Naive thymus-derived CD8-positive, alpha-beta T cell (primary cell): ENCODE measurements around the gene PBX3. TPM values are rescaled to one million over a fixed set of nuclear protein-coding genes. Genes with fewer than 3 reads are reported as not detected.

Source experiments
- ATAC-seq, 2 donors: fragments of 150-1000 bp; cut with Tn5 transposase in 1 of 2; sonication (Bioruptor Pico), chemical (Tn5 transposase) in 1 of 2; 1 replicate in 1 of 2; 2 replicates in 1 of 2; pipeline ENCODE4 v1.10.0; 2021; ENCODE audit warnings: mild to moderate bottlenecking in 2 of 2, moderate library complexity in 2 of 2
- POLR2A ChIA-PET: fragments of 350-600 bp; sonication (Branson Sonifier 250); formaldehyde crosslinking; loops from one replicate; lab custom pipeline; 2021; ENCODE audit warnings: antibody characterized with exemption; lab: Charles Lee
- DNase-seq, 10 donors: peaks; one replicate each; pipeline versions ENCODE4 v3.0.0 to v3.0.0-alpha.2; 2020 to 2022
- H3K27ac Mint-ChIP-seq, 10 donors: one replicate each; pipeline ENCODE4 v1.8.0; 2020 to 2022; ENCODE audit warnings: mild to moderate bottlenecking in 10 of 10, mixed read lengths in 10 of 10, moderate library complexity in 4 of 10, inconsistent platforms in 1 of 10
- H3K27me3 Mint-ChIP-seq, 5 donors: one replicate each; pipeline ENCODE4 v1.8.0; 2021 to 2022; ENCODE audit warnings: mixed read lengths in 5 of 5
- H3K36me3 Mint-ChIP-seq, 3 donors: one replicate each; pipeline ENCODE4 v1.8.0; 2020 to 2022; ENCODE audit warnings: mixed read lengths in 3 of 3, mild to moderate bottlenecking in 2 of 3, inconsistent platforms in 1 of 3
- H3K4me1 Mint-ChIP-seq, 4 donors: one replicate each; pipeline ENCODE4 v1.8.0; 2021 to 2022; ENCODE audit warnings: mixed read lengths in 4 of 4
- H3K4me3 Mint-ChIP-seq, 10 donors: one replicate each; pipeline ENCODE4 v1.8.0; 2020 to 2022; ENCODE audit warnings: mild to moderate bottlenecking in 10 of 10, mixed read lengths in 10 of 10, moderate library complexity in 6 of 10, inconsistent platforms in 1 of 10
- H3K9me3 Mint-ChIP-seq, 9 donors: one replicate each; pipeline ENCODE4 v1.8.0; 2020 to 2022; ENCODE audit warnings: mixed read lengths in 9 of 9, mild to moderate bottlenecking in 3 of 9, inconsistent platforms in 1 of 9, moderate library complexity in 1 of 9
- polyA plus RNA-seq, 3 donors: library from polyadenylated mRNA; unstranded; fragments of 300-500 nt; fragmentation: Illumina TruSeq; gene quantifications; one replicate each; pipeline ENCODE4 v1.2.3, GENCODE V29; 2021
- total RNA-seq, 8 experiments: library from RNA in 2 of 8; stranded (reverse) in 2 of 8; gene quantifications; one replicate each; pipeline ENCODE4 v1.2.3 and lab custom pipeline; 2021 to 2026

Gene PBX3
- total and polyA plus RNA-seq, 5 experiments from 2014 or later: 2.9 to 27.5 (median 4.2) TPM

- H3K36me3 Mint-ChIP-seq: peaks cover 0 to 3% (median 0%) of the 10 kb centered on the region in 3 donors
- DNase-seq: no peak
- no peak for ATAC-seq
- H3K27ac Mint-ChIP-seq: no peak overlapping the region
- no peaks in the 10 kb centered on the region for H3K9me3 Mint-ChIP-seq
- POLR2A ChIA-PET: no interaction called here
- H3K4me3 Mint-ChIP-seq: no peak overlapping the region
- H3K27me3 Mint-ChIP-seq: no peaks in the 10 kb centered on the region
- H3K4me1 Mint-ChIP-seq: peaks cover 15 to 33% (median 21%) of the 10 kb centered on the region in 4 donors
Measured at GRCh38 chr9:125839317-125839716, 92.1 kb downstream of the PBX3 start.

DNA sequence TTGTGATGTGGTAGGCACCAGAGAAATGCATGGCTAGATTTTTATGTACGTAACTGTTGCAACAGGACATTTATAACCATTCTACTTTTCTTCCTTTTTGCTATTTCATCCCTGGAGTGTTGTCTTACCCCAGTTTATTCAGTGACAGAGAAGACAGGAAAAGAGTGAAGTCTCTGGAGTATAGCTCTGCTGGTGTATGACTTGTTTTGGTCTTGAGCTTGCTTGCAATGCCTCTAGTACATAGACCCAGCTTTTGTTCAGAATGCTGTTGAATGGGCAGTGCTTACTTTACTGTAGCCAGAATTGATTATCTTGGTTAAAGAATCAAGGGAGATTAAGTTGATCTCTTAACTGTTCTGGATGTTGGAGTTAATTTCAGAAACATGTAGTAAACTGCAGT, 94.3 kb downstream of the PBX3 start:
- no peaks in the 10 kb centered on the region for H3K27me3 Mint-ChIP-seq
- H3K27ac Mint-ChIP-seq: peak overlapping the region in 5 of 10 donors; percentile 0 to 10 (median 3)
- H3K9me3 Mint-ChIP-seq: no peaks in the 10 kb centered on the region
- H3K4me3 Mint-ChIP-seq: no peak overlapping the region
- ATAC-seq (no peak), DNase-seq (no peak)
- H3K36me3 Mint-ChIP-seq: peaks cover 0 to 1% (median 0%) of the 10 kb centered on the region in 3 donors
- H3K4me1 Mint-ChIP-seq: peaks cover 13 to 33% (median 21%) of the 10 kb centered on the region in 4 donors
- POLR2A ChIA-PET: no interaction called here

DNA sequence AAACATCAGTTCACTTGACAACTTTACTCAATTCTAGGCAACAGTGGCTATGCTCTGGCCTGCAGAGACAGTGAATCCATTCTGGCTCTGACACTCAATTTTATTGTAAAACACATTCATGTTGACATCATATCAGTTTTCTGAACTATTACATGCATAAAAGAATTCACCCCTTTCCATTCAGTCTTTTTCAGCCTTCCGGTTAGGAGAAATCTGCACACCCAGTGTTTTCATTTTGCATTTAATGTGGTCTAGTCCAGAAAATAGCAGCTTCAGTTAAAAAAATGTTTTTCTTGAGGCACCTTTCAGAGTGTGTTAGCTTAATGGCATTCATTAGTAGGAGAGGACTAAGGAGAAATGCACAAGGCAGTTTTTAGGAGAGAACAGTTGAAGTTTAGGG, 95.1 kb downstream of the PBX3 start:
- Mint-ChIP-seq H3K36me3 (peaks cover 0 to 6% (median 0%) of the 10 kb centered on the region in 3 donors), H3K4me1 (peaks cover 13 to 33% (median 21%) of the 10 kb centered on the region in 4 donors), H3K27me3 (no peaks in the 10 kb centered on the region), H3K9me3 (no peaks in the 10 kb centered on the region), H3K4me3 (no peak overlapping the region), H3K27ac (peak overlapping the region in 1 of 10 donors; percentile 27)
- DNase-seq (no peak), ATAC-seq (no peak)
- POLR2A ChIA-PET: no interaction called here

DNA sequence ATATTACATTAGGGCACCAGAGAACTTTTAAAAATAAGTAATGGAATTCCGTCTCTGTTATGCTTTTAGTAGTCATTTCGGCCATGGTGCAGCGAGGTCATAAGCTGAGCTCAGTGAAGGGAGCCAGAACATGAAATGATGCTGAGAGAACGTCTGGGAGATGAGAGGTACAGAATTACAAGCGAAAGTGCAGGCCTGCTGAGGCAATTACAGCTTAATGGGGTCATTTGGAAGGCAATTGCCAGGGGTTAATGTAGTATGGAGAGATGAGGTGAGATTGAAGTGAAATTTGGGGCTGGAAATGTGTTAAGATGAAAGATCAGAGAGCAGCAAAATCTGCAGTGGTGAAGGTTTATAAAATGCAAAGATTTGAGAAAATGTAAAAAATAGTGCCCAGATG, 96.5 kb downstream of the PBX3 start:
- ATAC-seq (no peak), DNase-seq (no peak)
- Mint-ChIP-seq H3K27me3 (no peaks in the 10 kb centered on the region), H3K9me3 (no peaks in the 10 kb centered on the region), H3K27ac (no peak overlapping the region), H3K4me1 (peaks cover 13 to 37% (median 22%) of the 10 kb centered on the region in 4 donors), H3K36me3 (peaks cover 0 to 6% (median 0%) of the 10 kb centered on the region in 3 donors), H3K4me3 (no peak overlapping the region)
- POLR2A ChIA-PET: interaction anchor here (1.0 kb wide), 1 partner anchor 137 kb away, joined by 3 read pairs; the partner anchor contains the start of gene MAPKAP1

DNA sequence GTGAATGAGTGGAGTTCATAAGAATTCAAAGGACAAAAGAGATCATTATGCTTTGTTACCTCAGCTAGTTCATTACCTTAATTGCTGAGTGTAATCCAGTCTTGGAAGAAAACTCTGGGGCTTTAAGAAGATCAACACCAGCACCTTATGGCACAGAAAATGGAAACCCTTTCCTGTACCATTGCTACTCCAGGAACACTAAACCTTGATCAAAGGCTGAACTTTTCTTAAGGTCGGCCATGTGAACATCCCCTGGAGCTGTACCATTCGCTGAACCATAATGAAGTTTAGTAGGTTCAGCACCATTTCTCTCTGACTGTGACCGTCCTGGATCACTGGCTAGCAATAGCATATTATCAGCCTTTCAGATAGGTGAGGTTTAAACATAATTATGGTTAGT, 97.4 kb downstream of the PBX3 start:
- no peak for DNase-seq

GRCh38 chr9:125845271-125845808, 98.2 kb downstream of the PBX3 start:
- POLR2A ChIA-PET: interaction anchor here (0.8 to 1.3 kb wide), 2 partner anchors 8 to 22 kb away, joined by 3 read pairs; no protein-coding TSS in a partner anchor
- H3K27me3 Mint-ChIP-seq: no peaks in the 10 kb centered on the region
- no peak for ATAC-seq

More for the DNA sequence above, 97.4 kb downstream of the PBX3 start:
- POLR2A ChIA-PET: interaction anchor here (0.7 kb wide), 1 partner anchor 62 kb away, joined by 3 read pairs; no protein-coding TSS in a partner anchor
- Mint-ChIP-seq H3K4me1 (peaks cover 13 to 32% (median 17%) of the 10 kb centered on the region in 4 donors), H3K27me3 (no peaks in the 10 kb centered on the region), H3K27ac (no peak overlapping the region), H3K4me3 (no peak overlapping the region), H3K9me3 (no peaks in the 10 kb centered on the region), H3K36me3 (peaks cover 0 to 6% (median 2%) of the 10 kb centered on the region in 3 donors)
- no peak for ATAC-seq

DNA sequence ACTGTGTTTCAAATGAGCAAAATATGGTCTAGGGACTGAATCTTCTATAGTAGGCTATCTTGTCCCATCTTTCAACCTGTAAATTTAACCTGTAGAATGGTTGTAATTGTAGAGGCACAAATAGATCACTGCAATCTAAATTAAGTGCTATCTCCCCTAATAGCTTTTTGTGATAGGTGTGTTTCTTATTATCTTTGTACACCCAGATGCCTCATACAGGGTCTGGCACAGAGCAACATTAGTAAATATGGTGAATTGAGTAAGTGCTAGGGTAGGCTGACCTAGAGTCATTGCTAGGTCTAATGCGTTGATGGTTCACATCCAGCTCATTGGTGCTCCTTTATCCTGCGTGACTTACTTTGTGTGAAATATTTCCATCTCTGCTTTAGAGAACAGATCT, 100.6 kb downstream of the PBX3 start:
- H3K4me3 Mint-ChIP-seq: no peak overlapping the region
- H3K4me1 Mint-ChIP-seq: peaks cover 0 to 14% (median 4%) of the 10 kb centered on the region in 4 donors
- H3K36me3 Mint-ChIP-seq: peaks cover 0 to 6% (median 2%) of the 10 kb centered on the region in 3 donors
- no peak overlapping the region for H3K27ac Mint-ChIP-seq
- no peaks in the 10 kb centered on the region for H3K9me3 Mint-ChIP-seq
- no peak for ATAC-seq
- no peaks in the 10 kb centered on the region for H3K27me3 Mint-ChIP-seq
- POLR2A ChIA-PET: no interaction called here
- DNase-seq: no peak

More at GRCh38 chr9:125845271-125845808, 98.2 kb downstream of the PBX3 start:
- Mint-ChIP-seq H3K36me3 (peaks cover 0 to 6% (median 2%) of the 10 kb centered on the region in 3 donors), H3K4me1 (peaks cover 13 to 31% (median 16%) of the 10 kb centered on the region in 4 donors), H3K4me3 (no peak overlapping the region), H3K27ac (no peak overlapping the region), H3K9me3 (no peaks in the 10 kb centered on the region)
- DNase-seq: no peak

- no peak overlapping the region for H3K4me3 Mint-ChIP-seq
- H3K36me3 Mint-ChIP-seq: peaks cover 0 to 6% (median 6%) of the 10 kb centered on the region in 3 donors
- ATAC-seq (no peak), DNase-seq (no peak)
- no peak overlapping the region for H3K27ac Mint-ChIP-seq
- POLR2A ChIA-PET: no interaction called here
- H3K27me3 Mint-ChIP-seq: no peaks in the 10 kb centered on the region
- no peaks in the 10 kb centered on the region for H3K9me3 Mint-ChIP-seq
- H3K4me1 Mint-ChIP-seq: peaks cover 2 to 12% (median 5%) of the 10 kb centered on the region in 4 donors
Measured at GRCh38 chr9:125850106-125850632, 103.0 kb downstream of the PBX3 start.

- ATAC-seq: no peak
- DNase-seq: no peak
- POLR2A ChIA-PET: no interaction called here
- H3K27me3 Mint-ChIP-seq: no peaks in the 10 kb centered on the region
- H3K4me1 Mint-ChIP-seq: peaks cover 2 to 12% (median 5%) of the 10 kb centered on the region in 4 donors
- no peak overlapping the region for H3K27ac Mint-ChIP-seq
- no peaks in the 10 kb centered on the region for H3K9me3 Mint-ChIP-seq
- H3K4me3 Mint-ChIP-seq: no peak overlapping the region
- peaks cover 0 to 6% (median 6%) of the 10 kb centered on the region in 3 donors for H3K36me3 Mint-ChIP-seq
Measured at GRCh38 chr9:125850763-125851162, 103.6 kb downstream of the PBX3 start.

DNA sequence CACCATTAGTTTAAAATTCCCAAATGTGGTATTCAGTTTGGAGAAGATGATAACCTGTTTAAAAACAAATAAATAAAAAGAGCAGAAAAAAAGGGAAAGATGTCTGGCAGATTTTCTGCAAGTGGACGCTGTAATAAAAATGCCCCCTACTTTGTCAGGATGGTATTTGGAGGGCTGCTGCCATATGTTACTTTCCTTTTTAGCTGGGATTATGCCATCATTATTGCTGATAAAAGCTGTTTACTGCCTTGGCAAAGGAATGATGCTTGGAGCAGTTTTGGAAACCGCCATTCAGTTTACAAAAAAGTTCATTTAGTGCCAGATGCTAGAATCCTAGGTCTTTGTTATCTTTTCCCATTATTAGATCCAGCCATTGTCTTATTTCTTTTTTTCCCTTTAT, 104.8 kb downstream of the PBX3 start:
- Mint-ChIP-seq H3K4me1 (peaks cover 2 to 12% (median 5%) of the 10 kb centered on the region in 4 donors), H3K36me3 (peaks cover 0 to 6% (median 0%) of the 10 kb centered on the region in 3 donors), H3K27ac (no peak overlapping the region), H3K4me3 (no peak overlapping the region), H3K9me3 (no peaks in the 10 kb centered on the region), H3K27me3 (no peaks in the 10 kb centered on the region)
- DNase-seq: no peak
- ATAC-seq: no peak
- POLR2A ChIA-PET: no interaction called here

GRCh38 chr9:125852386-125852785, 105.2 kb downstream of the PBX3 start:
- Mint-ChIP-seq H3K4me3 (no peak overlapping the region), H3K9me3 (no peaks in the 10 kb centered on the region), H3K36me3 (peaks cover 0 to 6% (median 0%) of the 10 kb centered on the region in 3 donors), H3K27ac (peak overlapping the region in 1 of 10 donors; percentile 55), H3K4me1 (peaks cover 2 to 12% (median 5%) of the 10 kb centered on the region in 4 donors), H3K27me3 (no peaks in the 10 kb centered on the region)
- POLR2A ChIA-PET: no interaction called here
- ATAC-seq (no peak), DNase-seq (no peak)

GRCh38 chr9:125854553-125855275, 107.5 kb downstream of the PBX3 start:
- Mint-ChIP-seq H3K27me3 (no peaks in the 10 kb centered on the region), H3K27ac (no peak overlapping the region), H3K9me3 (no peaks in the 10 kb centered on the region), H3K4me1 (peaks cover 0 to 6% (median 3%) of the 10 kb centered on the region in 4 donors), H3K36me3 (peaks cover 0 to 8% (median 2%) of the 10 kb centered on the region in 3 donors), H3K4me3 (no peak overlapping the region)
- POLR2A ChIA-PET: interaction anchor here (0.8 kb wide), 1 partner anchor 27 kb away, joined by 3 read pairs; no protein-coding TSS in a partner anchor
- DNase-seq (no peak), ATAC-seq (no peak)

- no peak for DNase-seq
- Mint-ChIP-seq H3K9me3 (peaks cover 0 to 7% (median 0%) of the 10 kb centered on the region in 9 donors), H3K4me3 (no peak overlapping the region), H3K36me3 (peaks cover 0 to 13% (median 6%) of the 10 kb centered on the region in 3 donors), H3K4me1 (peaks cover 2 to 6% (median 4%) of the 10 kb centered on the region in 4 donors), H3K27ac (no peak overlapping the region), H3K27me3 (no peaks in the 10 kb centered on the region)
- POLR2A ChIA-PET: no interaction called here
- ATAC-seq: no peak
Measured at GRCh38 chr9:125856331-125856730, 109.2 kb downstream of the PBX3 start.
